Muscle of back (tissue), 13 donors: ENCODE data around the gene A2M. TPM values are rescaled to one million over a fixed set of nuclear protein-coding genes. Genes with fewer than 3 reads are reported as not detected.
"Not testable (repeated sequence)": the region's sequence is repeated elsewhere in the genome, so short reads cannot be mapped to it uniquely, and the experiment has no call there.

ENCODE experiments used
- DNase-seq, 3 donors: peaks; one replicate each; pipeline versions ENCODE4 v3.0.0 to v3.0.0-alpha.2; 2013
- long read RNA-seq, 9 donors: transcript quantifications; one replicate each; lab custom pipeline, GENCODE V29; 2026
- polyA plus RNA-seq, 10 donors: library from polyadenylated mRNA; unstranded; fragments of 120-200 nt; gene quantifications; one replicate each; pipeline ENCODE4 v1.2.1, GENCODE V29; 2013; ENCODE audit not compliant: insufficient read length in 10 of 10

Gene A2M
- polyA plus RNA-seq: 100 to 1,000 TPM; 233 to 403 (median 301) TPM
- long read RNA-seq, donor 1, full-length matches to known transcripts: 21 of 57 reads
- long read RNA-seq, donor 1, partial matches to known transcripts: 36 of 57 reads
- long read RNA-seq, donor 1, other reads (novel, unspliced or antisense): 0 of 57 reads
- long read RNA-seq, donor 2, full-length matches to known transcripts: 17 of 56 reads
- long read RNA-seq, donor 2, partial matches to known transcripts: 39 of 56 reads
- long read RNA-seq, donor 2, other reads (novel, unspliced or antisense): 0 of 56 reads
- long read RNA-seq, donor 3: 0 reads
- long read RNA-seq, donor 4, full-length matches to known transcripts: 10 of 36 reads
- long read RNA-seq, donor 4, partial matches to known transcripts: 26 of 36 reads
- long read RNA-seq, donor 4, other reads (novel, unspliced or antisense): 0 of 36 reads
- long read RNA-seq, donor 5, full-length matches to known transcripts: 31 of 136 reads
- long read RNA-seq, donor 5, partial matches to known transcripts: 105 of 136 reads
- long read RNA-seq, donor 5, other reads (novel, unspliced or antisense): 0 of 136 reads
- long read RNA-seq, donor 6, full-length matches to known transcripts: 21 of 84 reads
- long read RNA-seq, donor 6, partial matches to known transcripts: 63 of 84 reads
- long read RNA-seq, donor 6, other reads (novel, unspliced or antisense): 0 of 84 reads
- long read RNA-seq, donor 7, full-length matches to known transcripts: 29 of 52 reads
- long read RNA-seq, donor 7, partial matches to known transcripts: 23 of 52 reads
- long read RNA-seq, donor 7, other reads (novel, unspliced or antisense): 0 of 52 reads
- long read RNA-seq, donor 8, full-length matches to known transcripts: 17 of 49 reads
- long read RNA-seq, donor 8, partial matches to known transcripts: 32 of 49 reads
- long read RNA-seq, donor 8, other reads (novel, unspliced or antisense): 0 of 49 reads
- long read RNA-seq, donor 9, full-length matches to known transcripts: 2 of 2 reads
- long read RNA-seq, donor 9, partial matches to known transcripts: 0 of 2 reads
- long read RNA-seq, donor 9, other reads (novel, unspliced or antisense): 0 of 2 reads

- peak; percentile 17 to 65 (median 33) for DNase-seq
Measured at GRCh38 chr12:9115731-9116559, at the start of gene A2M. Gene A2M (minus strand): TSS chr12:9115919. CDS start chr12:9115849, 70 bp downstream.

- peak in 1 of 3 donors; percentile 4 for DNase-seq
Measured at GRCh38 chr12:9163392-9163791, 47.7 kb upstream of the A2M start.

GRCh38 chr12:9156119-9156518, 40.4 kb upstream of the A2M start:
- DNase-seq: no peak

DNA sequence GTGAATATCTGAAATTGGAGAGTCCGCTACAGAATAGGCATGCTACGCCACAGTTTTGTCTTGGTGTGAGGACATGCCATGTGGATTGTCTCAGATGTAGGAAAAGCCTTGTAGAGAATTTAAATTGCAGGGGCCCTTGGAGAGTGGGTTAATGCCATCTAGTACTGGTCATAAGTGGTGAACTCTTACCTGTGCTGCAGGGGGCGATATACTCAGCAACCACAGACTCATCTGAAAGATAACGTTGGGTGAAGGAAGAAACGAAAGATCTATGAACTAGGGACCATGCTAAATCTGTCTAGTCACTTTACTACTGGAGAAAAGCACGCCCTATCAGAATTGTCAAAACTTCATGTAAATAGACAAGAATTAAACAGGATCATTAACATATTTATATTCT, 33.7 kb upstream of the A2M start:
- DNase-seq: no peak

DNA sequence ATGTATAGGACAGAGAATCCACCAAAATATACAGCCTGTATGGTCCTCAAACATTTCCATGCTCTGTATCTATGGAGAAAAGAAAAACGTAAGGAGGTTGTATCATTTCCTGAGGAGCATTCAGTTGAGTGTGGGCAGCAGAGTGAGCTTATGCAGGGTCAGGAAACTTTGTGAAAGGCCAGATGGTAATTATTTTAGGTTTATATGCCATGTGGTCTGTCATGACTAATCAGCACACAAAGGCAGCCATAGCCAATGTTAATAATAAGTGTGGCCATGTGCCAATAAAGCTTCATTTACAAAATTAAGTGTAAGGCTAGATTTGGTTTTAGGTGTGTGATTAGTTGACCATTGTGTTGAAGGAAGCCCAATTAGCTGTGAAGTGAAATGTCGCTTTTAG, 33.2 kb upstream of the A2M start:
- no peak for DNase-seq

GRCh38 chr12:9147461-9147860, 31.7 kb upstream of the A2M start:
- DNase-seq: no peak

- DNase-seq: no peak
Measured at GRCh38 chr12:9144730-9145106, 29.0 kb upstream of the A2M start.

DNA sequence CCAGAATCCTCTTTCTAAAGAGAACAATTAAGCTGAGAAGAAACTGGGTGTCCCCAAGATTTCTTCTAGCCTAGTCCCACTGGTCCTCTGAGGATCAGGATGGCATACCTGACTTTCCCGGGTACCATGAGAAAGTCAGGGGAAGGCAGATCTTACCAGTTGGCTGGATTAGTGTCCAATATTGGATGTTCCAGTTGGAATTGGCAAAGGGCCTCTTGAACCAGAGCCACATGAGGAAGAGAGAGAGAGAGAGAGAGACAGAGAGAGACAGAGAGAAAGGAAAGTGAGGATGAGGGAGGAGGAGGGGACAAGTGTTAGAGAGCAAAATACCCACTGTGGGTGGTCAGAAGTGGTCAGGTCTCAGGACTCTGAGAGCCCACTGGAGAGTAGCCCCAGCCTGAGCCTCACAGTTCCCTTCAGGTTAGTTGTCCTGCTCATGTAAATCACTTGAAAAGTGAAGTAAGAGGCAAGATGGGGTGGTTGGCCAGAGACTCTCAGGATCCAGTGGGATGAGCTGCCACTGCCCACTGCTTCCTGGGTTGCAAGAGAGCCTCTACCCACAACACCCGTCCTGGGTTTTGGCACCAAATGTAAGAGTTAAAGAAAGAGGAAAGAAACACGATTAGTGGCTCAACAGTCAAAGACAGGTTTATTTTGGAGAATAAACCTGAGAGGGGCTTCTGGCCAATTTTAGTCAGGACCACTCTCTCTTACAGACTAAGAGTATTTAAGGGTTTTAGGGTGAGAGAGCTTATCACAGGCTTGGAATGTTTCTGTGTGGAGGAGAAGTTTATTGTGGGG, 28.4 kb upstream of the A2M start:
- DNase-seq: no peak

DNA sequence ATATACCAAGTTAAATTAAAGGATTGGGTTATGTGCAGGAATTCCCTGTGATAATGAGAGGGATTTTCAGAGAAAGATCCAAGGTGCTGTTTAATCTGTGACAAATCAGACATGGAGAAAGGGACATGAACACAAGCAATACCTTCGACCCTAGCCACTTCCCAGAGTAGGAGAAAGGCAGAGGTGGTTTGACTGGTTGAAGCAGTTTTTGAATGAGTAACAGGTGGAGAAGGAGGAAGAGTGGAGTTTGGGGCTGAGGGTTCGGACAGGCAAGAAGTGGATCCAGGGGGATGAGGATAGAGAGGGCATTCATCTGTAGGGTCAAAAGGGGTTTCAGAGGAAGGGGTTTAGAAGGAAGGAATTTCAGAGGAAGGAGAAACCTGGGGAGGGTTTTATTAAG, 27.4 kb upstream of the A2M start:
- no peak for DNase-seq

GRCh38 chr12:9139588-9140290, 24.0 kb upstream of the A2M start:
- DNase-seq: not testable (repeated sequence)

- DNase-seq: no peak
Measured at GRCh38 chr12:9135903-9136310, 20.2 kb upstream of the A2M start.

GRCh38 chr12:9134981-9135628, 19.4 kb upstream of the A2M start:
- no peak for DNase-seq

- DNase-seq: no peak
Measured at GRCh38 chr12:9133216-9133916, 17.6 kb upstream of the A2M start.

DNA sequence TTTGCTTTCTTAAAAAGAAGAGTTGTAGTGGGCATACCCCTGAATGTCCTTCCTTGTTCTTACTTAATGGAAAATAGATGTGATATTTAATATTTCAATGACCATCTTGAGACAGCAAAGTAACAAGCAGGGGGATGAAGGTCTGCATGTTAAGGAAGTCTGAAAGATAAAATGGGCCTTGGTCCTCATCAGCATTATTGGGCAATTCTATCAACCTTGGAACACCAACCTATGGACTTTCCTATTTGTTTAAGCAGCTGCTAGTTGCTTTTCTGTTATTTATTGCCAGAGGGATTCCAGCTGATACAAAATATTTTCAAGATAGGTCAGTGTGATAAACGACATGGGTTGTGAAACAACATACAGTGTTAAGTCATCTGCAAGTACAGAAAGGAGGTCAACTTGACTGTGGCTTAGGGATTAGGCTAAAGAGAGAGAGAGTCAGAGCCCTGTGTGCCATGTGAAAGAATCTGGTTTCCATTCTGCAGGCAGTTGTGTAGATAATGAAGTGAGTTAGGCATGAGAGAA, 16.4 kb upstream of the A2M start:
- DNase-seq: no peak

- DNase-seq: no peak
Measured at GRCh38 chr12:9130244-9130643, 14.5 kb upstream of the A2M start.

- no peak for DNase-seq
Measured at GRCh38 chr12:9127936-9128663, 12.4 kb upstream of the A2M start.

DNA sequence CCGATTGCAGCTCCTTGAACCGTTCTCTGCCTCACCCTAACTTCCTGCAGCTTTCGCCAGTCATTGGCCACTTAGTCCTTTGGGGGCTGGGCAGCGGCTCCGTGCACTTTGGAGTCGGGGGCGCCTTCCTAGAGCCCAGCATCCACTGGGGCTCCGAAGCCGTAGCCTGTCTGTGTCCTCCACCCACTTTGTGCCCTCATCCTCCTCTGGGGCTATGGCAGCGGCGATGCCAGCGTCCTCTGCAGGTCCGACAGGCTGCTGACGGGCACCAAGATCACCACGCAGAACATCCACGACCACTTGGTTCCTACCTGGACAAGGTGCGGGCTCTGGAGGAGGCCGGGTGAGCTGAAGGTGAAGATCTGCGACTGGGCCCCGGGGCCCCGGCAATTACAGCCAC, 11.8 kb upstream of the A2M start:
- DNase-seq: no peak
